Stimulated activated CD4-positive, alpha-beta T cell treated with anti-CD3 and anti-CD28 coated beads, TNF-alpha, amount 100 ng/mL, for 48 hours (primary cell): Measurements from ENCODE around the gene CD300A.
"Not testable (repeated sequence)": the region's sequence is repeated elsewhere in the genome, so short reads cannot be mapped to it uniquely, and the experiment has no call there.

Source experiments
- DNase-seq, 3 donors: peaks; one replicate each; pipeline ENCODE4 v3.0.0-alpha.2; 2020; ENCODE audit warnings: low read depth in 3 of 3

Gene CD300A

DNA sequence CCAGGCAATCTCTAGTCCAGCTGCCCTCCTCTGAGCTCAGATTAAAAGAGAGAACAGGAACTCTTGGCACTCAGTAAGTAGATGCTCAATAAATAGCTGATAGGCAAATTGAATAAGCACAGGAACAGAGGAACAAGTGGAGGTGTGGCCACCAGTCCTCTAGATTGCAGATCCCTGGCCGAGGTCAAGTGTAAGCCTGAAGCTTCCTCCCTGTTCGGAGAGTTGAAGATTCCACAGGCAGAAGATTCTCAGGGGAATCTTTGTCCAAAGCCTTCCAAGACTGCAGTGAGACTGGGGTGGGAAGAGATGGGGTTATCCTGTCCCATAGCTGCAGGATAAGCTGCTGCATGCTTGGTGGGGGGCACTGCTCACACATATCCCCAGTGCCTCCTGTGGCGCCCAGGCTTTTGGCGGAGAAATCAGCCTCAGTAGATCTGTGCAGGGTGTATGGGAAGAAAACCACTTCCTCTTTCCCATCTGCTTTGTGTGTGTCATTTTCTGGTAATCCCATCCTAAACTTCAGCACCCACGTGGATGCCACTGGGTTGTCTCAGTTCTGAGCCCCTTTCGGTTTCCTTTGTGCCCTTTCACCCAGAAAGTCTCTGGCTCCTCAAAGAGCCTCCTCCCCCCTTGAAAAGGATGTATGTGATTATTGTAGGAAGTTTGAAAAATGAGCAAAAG lies 12.1 kb downstream of the CD300A start:
- DNase-seq = no peak

DNA sequence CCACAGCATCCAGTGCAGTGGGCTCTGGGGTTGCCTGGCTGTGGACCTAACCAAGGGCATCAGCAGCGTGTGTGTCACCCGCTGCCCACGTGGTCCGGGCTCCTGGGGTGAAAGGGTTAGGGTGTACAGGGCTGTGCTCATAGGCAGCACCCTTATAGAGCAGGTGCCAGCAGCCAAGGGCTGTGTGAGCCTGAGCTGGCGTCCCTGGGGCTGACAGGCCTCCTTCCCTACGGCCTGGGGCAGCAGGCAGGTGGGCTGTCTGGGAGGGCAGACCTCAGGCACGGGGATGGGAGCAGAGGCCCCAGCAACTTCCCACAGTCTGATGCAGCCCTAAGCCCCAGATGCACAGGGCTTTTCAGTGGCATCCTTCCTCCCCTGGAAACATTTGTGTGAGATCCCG lies 13.9 kb downstream of the CD300A start:
- DNase-seq = no peak

DNA sequence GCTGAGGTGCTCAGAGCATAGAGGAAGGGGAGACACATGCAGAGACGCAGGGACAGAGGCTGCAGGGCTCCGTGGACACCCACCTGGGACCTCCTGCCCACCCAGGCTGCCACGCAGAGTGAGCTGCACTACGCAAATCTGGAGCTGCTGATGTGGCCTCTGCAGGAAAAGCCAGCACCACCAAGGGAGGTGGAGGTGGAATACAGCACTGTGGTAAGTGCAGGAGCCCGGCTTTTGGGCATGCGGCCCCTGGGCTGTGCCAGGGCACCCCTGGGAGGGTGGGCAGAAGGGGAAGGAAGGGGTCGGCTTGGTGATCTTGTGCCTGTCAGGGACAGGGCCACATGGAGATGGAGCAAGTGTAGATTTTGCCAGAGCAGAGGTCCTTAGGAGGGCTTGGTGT lies 15.2 kb downstream of the CD300A start:
- DNase-seq = no peak

DNA sequence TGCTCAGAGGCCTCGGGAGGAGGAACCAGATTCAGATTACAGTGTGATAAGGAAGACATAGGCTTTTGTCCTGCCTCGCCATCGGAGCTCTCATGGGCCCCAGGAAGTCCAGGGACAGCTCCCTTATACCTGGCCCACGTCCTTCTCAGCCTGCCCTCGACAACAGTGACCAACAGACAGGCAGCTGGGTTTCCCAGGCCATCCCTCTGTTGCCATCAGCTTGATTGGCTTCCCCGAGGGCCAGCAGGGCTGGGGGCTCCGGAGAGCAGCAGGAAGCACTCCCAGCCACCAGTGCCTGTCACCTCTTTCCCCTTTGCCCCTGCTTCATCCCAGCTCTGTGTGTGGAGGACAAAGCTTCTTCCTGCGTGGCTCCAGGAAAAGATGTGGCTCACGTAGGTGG lies 17.6 kb downstream of the CD300A start:
- DNase-seq = no peak

DNA sequence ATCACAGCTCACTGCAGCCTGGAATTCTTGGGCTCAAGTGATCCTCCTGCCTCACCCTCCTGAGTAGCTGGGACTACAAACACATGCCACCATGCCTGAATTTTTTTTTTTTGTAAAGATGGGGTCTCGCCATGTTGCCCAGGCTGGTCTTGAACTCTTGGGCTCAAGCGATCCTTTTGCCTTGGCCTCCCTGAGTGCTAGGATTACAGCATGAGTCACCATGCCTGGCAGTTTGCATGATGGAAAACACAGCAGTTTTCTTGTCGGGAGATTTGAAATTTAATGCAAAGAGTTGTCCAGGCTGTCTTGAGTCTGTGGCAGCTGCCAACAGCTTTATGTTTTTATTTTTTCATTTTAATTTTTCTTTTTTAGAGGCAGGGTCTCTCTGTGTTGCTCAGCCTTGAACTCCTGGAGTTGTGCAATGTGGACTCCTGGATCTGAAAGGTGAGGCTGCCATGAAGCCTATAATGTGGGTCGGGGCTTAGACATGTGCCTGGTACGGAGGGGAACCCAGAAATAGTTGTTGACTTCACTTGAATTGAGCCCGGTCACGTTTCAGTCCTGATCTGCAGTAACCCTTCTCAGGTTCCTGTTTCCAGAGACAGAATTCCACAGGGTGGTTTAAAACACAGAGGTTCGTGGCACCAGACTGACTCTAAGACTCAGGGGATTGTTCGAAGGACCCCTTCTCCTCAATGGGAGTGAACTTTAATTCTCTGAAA lies 18.7 kb downstream of the CD300A start:
- no peak for DNase-seq

DNA sequence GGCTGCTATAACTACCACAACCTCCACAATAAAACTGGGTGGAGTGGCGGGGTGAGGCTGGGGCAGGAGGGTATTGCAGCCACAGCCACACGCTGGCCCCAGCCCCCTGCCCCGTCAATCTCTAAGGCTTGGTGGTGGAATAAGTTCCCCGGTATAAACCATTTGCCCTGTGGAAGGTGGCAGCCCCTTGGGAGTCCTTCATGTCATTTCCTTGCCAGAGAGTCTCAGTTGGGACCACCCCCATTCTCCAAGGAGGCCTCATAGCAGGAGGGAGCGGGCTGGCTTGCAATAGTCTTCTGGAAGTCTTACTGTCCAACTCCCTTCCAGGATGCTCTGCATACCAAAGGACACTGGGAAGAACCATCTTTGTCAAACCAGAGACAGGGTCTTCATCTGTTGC lies 19.4 kb downstream of the CD300A start:
- DNase-seq = no peak

DNA sequence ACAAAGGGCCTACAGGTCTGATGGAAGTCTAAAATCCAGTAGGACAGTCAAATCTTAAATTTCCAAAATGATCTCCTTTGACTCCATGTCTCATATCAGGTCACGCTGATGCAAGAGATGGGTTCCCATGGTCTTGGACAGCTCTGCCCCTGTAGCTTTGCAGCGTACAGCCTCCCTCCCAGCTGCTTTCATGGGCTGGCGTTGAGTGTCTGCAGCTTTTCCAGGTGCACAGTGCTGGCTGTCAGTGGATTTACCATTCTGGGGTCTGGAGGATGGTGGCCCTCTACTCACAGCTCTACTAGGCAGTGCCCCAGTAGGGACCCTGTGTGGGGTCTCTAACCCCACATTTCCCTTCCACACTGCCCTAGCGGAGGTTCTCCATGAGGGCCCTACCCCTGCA lies 21.8 kb downstream of the CD300A start:
- not testable (repeated sequence) for DNase-seq

DNA sequence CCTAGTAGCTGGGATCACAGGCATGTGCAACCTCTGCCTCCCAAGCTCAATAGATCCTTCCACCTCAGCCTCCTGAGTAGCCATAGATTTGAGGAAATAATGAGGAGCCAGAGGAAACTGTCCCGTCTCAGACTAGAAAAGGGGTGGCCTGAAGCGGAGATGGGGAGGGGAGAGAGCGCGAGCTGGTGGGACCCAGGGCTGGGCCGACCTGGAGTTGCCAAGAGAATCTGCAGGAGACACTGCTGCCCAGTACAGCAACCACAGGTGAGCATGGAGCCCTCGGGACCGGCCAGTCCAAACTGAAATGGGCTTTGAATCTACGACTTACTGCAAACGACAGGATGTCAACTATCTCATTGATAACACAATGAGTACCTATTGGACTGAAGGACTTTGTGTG lies 24.3 kb downstream of the CD300A start:
- DNase-seq = no peak

DNA sequence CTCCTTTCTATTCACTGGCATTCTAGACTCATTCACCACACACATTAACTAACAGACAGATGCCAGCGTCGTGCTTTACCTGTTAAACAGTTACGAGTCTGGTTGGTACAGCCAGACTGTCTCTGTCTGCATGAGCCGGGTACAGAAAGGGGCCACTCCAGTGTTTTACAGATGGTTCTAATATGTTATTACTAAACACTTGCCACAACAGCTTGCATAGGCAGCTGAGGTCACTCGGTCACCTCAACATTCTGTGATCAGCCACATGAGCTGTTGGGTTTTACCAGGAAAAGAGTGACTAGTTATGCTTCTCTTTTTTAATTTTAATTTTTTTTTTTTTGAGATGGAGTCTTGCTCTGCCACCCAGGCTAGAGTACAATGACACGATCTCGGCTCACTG lies 25.2 kb downstream of the CD300A start:
- no peak for DNase-seq

DNA sequence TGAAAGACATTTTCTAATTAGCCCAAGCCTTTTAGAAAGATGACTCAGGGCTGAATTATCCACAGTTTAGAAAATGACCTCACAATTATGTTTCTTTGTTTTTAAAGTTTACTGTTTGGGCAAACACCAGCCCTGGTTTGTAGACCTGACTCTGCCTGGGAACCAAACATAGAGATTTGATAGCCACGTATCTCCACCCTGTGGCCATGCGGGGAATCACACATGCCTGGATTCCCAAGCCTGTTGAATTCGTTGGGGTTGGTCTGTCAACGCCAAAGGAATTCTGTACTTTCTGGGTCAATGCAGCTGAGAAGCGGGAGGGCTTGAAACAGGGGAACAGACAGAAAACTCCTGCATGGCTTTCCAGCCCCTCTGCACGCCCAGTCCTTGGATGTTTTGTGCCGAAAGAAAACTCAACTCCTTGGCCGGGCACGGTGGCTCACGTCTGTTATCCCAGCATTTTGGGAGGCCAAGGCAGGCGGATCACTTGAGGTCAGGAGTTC lies 26.9 kb downstream of the CD300A start:
- DNase-seq = peak; percentile 28 to 47 (median 34)

DNA sequence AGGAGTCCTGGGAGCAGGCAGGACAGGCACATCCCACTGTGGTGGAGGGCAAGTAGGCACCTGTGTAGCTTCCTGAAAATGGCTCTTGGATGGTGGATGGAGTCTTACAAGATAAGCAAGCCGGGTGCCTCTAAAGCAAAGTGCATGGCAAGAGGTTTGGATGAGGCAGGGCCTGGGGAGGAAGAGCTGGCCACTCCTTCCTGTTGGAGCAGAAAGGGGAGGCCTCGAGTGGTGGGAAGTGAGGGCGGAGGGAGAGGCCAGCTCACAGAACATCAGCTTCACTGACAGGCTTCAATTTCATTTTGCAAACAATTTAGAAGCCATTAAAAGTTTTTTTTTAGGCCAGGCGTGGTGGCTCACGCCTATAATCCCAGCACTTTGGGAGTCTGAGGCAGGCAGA lies 31.0 kb downstream of the CD300A start:
- DNase-seq = no peak

DNA sequence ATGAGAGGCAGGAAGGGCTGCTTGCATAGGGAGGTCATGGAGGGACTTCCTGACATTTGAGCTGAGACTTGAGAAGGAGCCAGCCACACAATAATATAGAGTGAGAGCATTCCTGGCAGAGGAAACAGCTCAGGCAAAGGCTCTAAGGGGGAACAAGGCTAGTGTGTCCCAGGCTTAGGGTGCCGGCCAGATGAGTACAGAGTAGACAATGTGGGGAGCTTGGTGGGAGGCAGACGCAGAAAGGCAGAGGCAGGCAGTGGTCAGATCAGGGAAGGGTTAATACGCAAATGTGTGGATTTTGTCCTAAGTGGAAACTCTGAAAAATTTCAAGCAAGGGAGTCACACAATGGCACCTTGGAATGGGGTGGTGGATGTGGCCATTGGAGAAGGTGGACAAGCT lies 33.6 kb downstream of the CD300A start:
- DNase-seq = no peak

DNA sequence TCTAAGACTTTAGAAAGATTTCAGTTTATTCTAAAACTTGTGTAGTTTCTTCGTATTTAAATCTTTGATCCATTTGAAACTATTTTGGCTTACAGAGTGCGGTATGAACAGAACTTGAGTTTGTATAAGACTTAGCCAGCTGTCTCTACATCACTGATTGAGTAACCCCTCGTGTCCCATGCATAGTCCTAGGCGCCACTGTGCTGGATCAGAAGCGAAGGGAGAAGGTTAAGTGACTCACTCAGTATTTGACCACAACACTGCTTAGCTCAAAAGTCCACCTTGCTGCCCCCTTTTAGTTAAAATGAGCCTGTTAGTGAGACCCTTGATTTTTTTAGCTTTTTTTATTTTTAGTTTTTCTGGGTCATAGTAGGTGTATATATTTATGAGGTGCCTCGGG lies 36.4 kb downstream of the CD300A start:
- no peak for DNase-seq

DNA sequence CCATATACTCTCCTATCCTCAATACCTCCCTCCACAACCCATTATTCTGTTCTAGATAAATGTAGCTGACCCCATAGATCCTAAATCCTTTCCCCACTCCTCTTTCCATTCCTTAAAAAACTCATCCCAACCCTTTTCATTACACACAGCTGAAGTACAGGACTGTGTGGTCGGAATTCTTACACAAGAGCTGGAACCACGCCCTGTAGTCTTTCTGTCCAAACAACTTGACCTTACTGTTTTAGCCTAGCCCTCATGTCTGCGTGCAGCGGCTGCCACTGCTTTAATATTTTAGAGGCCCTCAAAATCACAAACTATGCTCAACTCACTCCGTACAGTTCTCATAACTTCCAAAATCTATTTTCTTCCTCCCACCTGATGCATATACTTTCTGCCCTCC lies 37.5 kb downstream of the CD300A start:
- DNase-seq = not testable (repeated sequence)

DNA sequence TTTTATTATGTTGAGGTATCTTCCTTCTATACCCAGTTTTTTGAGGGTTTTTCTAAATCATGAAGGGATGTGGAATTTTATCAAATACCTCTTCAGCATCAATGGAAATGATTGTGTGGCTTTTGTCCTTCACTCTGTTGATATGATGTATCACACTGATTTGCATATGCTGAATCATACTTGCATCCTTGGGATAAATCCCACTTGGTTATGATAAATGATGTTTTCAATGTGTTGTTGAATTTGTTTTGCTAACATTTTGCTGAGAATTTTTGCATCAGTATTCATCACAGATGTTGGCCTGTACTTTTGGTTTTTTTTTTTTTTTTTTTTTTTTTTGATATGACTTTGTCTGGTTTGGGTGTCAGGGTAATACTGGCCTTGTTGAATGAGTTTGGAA lies 41.7 kb downstream of the CD300A start:
- DNase-seq = no peak

DNA sequence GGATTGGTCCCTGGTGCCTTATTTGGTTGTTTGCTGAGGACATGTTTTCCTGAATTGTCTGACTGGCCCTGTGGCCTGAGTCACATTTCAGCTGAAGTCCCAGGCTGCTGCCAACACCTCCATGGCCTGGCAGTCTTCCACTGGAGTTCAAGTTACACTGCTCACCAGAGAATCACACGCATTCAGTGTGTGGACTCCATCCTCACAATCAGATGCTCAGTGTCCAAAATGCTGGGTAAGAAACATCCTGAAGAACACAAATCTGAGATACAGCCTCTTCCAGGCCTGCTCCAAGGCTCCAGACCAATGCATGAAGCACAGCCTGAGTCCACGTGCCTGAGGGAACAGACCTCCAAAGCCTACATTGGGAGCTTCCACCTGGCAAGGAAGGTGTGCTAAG lies 45.6 kb downstream of the CD300A start:
- no peak for DNase-seq

DNA sequence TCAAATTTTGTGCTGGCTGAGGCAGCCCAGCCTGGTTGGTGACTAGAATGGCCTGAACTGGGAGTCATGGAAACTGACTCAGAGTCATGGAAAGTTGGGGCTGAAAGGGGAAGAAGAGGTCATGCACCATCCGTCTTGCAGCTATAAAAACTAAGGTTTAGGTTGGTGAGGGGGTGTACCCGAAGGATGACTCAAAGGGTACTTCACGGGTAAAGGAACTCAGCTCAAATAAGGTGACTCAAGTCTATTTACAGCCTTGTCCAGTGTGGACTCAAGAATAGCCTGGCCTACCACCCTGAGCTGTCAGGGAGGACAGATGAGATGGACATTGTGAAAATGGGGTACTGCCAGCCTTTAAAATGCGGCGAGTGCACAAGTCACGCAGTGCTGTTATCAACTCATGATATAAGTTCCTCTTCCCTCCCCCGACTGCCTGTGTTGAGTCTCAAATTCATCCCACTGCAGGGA lies 46.2 kb downstream of the CD300A start:
- peak; percentile 18 to 53 (median 50) for DNase-seq

DNA sequence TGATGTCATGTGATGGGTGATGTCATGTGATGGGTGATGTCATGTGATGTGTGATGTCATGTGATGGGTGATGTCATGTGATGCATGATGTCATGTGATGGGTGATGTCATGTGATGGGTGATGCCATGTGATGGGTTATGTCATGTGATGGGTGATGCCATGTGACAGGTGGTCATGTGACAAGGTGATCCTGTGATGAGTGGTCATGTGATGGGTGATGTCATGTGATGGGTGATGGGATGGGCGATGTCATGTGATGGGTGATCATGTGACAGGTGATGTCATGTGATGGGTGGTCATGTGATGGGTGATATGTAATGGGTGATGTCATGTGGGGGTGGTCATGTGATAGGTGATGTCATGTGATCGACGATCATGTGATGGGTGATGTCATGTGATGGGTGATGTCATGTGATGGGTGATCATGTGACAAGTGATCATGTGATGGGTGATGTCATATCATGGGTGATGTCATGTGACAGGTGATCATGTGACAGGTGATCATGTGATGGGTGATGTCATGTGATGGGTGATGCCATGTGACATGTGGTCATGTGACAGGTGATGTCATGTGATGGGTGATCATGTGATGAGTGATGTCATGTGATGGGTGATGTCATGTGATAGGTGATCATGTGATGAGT lies 47.7 kb downstream of the CD300A start:
- DNase-seq = peak; percentile 17 to 37 (median 29)

DNA sequence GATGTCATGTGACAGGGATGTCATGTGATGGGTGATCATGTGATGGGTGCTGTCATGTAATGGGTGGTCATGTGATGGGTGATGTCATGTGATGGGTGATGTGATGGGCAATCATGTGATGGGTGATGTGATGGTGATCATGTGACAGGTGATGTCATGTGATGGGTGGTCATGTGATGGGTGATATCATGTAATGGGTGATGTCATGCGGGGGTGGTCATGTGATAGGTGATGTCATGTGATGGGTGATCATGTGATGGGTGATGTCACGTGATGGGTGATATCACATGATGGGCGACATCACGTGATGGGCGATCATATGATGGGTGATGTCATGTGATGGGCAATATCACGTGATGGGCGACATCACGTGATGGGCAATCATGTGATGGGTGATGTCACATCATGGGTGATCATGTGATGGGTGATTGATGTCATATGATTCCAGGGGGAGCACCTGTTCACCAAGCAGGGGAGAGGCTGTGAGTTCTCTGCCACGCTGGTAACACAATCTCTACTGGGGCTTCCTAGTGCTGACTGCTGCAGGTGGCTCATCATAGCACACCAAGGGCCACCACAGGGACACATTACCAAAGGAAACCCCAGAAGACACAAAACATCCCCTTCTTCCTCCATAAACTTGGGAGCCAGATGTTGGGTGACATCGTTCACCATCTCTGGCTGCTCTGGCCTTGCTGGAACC lies 48.3 kb downstream of the CD300A start:
- DNase-seq = no peak

DNA sequence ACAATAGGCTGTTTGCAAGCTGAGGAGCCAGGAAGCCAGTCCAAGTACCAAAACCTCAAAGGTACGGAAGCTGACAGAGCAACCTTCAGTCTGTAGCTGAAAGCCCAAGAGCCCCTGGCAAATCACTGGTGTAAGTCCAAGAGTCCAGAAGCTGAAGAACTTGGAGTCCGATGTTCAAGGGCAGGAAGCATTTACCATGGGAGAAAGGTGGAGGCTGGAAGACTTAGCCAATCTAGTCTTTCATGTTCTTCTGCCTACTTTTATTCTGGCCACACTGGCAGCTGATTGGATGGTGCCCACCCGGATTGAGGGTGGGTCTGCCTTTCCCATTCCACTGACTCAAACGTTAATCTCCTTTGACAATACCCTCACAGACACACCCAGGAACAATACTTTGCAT lies 49.5 kb downstream of the CD300A start:
- DNase-seq = no peak

DNA sequence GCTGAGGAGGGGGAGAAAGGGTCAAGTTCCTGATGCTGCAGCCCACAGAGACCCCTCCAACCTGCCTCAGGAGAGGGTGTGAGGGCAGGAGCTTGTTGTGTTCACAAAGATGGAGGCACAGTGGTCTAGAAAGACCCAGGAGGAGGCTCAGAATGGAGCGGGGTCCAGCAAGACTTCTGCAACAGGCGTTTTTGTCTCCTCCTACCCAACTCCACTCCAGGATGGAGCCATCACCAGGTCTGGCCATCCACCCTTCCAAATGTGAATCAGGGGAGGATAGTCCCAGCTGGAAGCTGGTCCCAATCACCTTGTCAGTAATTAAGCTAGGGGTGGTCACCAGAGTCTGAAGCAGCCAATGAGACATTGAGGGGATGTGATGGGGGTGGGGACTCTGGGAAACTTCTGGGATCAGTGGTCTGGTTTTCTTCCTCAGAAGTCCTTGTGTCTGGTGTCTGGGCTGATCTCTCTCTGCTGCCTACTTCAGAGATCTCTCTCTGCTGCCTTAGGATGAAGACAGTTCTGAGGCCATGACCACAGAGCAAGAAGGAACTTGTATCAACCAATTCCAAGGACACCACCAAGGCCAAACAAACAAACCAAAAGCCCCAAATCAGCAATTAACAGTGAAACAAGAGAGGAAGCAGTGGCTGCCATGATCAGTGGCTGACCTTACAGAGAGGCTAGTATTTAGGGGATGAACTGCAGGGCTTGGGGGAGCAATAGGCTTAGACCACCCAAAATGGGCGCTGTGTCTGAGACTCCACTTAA lies 50.3 kb downstream of the CD300A start:
- DNase-seq = no peak
